ENCODE data around the gene IL22RA2.

IL22RA2 gene

GRCh38 chr6:137166247-137167098 is 7.0 kb downstream of the IL22RA2 start:
- H3K36me3 ChIP-seq (ENCODE audit: insufficient read depth, low read length), result no peaks in the 10 kb centered on the region
- no peaks in the 10 kb centered on the region for H3K4me1 ChIP-seq (ENCODE audit: insufficient read depth, low read length)
- peaks cover 8% of the 10 kb centered on the region; the same call in 1 of the 2 replicates for H3K9me3 ChIP-seq (ENCODE audit: control insufficient read depth, insufficient read depth, low read length)
- H3K9ac ChIP-seq (ENCODE audit: low read depth, low read length), result no peak overlapping the region

GRCh38 chr6:137165375-137166246 is 7.8 kb downstream of the IL22RA2 start:
- H3K9me3 ChIP-seq (ENCODE audit: control insufficient read depth, insufficient read depth, low read length), result peaks cover 8% of the 10 kb centered on the region; the same call in 1 of the 2 replicates
- H3K36me3 ChIP-seq (ENCODE audit: insufficient read depth, low read length), result no peaks in the 10 kb centered on the region
- no peaks in the 10 kb centered on the region for H3K4me1 ChIP-seq (ENCODE audit: insufficient read depth, low read length)
- H3K9ac ChIP-seq (ENCODE audit: low read depth, low read length), result no peak overlapping the region

GRCh38 chr6:137163732-137164318 is 9.6 kb downstream of the IL22RA2 start:
- peaks cover 8% of the 10 kb centered on the region; the same call in 1 of the 2 replicates for H3K9me3 ChIP-seq (ENCODE audit: control insufficient read depth, insufficient read depth, low read length)
- no peak overlapping the region for H3K9ac ChIP-seq (ENCODE audit: low read depth, low read length)

GRCh38 chr6:137162692-137163306 is 10.6 kb downstream of the IL22RA2 start:
- peaks cover 8% of the 10 kb centered on the region; the same call in 1 of the 2 replicates for H3K9me3 ChIP-seq (ENCODE audit: control insufficient read depth, insufficient read depth, low read length)
- no peak overlapping the region for H3K9ac ChIP-seq (ENCODE audit: low read depth, low read length)
- H3K4me1 ChIP-seq (ENCODE audit: insufficient read depth, low read length), result no peaks in the 10 kb centered on the region
- no peaks in the 10 kb centered on the region for H3K36me3 ChIP-seq (ENCODE audit: insufficient read depth, low read length)

More at GRCh38 chr6:137163732-137164318, 9.6 kb downstream of the IL22RA2 start:
- Histone ChIP-seq H3K36me3 (ENCODE audit: insufficient read depth, low read length) (no peaks in the 10 kb centered on the region), H3K4me1 (ENCODE audit: insufficient read depth, low read length) (no peaks in the 10 kb centered on the region)

- H3K9me3 ChIP-seq (ENCODE audit: control insufficient read depth, insufficient read depth, low read length), result peaks cover 8% of the 10 kb centered on the region; the same call in 1 of the 2 replicates
- no peaks in the 10 kb centered on the region for H3K4me1 ChIP-seq (ENCODE audit: insufficient read depth, low read length)
- no peak overlapping the region for H3K9ac ChIP-seq (ENCODE audit: low read depth, low read length)
- no peaks in the 10 kb centered on the region for H3K36me3 ChIP-seq (ENCODE audit: insufficient read depth, low read length)
These were observed 11.5 kb downstream of the IL22RA2 start for GRCh38 chr6:137161949-137162348.

- no peak overlapping the region for H3K9ac ChIP-seq (ENCODE audit: low read depth, low read length)
- H3K9me3 ChIP-seq (ENCODE audit: control insufficient read depth, insufficient read depth, low read length), result peaks cover 12% of the 10 kb centered on the region; the same call in 1 of the 2 replicates
- H3K4me1 ChIP-seq (ENCODE audit: insufficient read depth, low read length), result no peaks in the 10 kb centered on the region
- no peaks in the 10 kb centered on the region for H3K36me3 ChIP-seq (ENCODE audit: insufficient read depth, low read length)
These were observed 12.7 kb downstream of the IL22RA2 start for GRCh38 chr6:137160763-137161162.

GRCh38 chr6:137159912-137160311 is 13.5 kb downstream of the IL22RA2 start:
- H3K36me3 ChIP-seq (ENCODE audit: insufficient read depth, low read length), result no peaks in the 10 kb centered on the region
- peaks cover 10% of the 10 kb centered on the region; the same call in 1 of the 2 replicates for H3K9me3 ChIP-seq (ENCODE audit: control insufficient read depth, insufficient read depth, low read length)
- no peak overlapping the region for H3K9ac ChIP-seq (ENCODE audit: low read depth, low read length)
- H3K4me1 ChIP-seq (ENCODE audit: insufficient read depth, low read length), result no peaks in the 10 kb centered on the region

GRCh38 chr6:137157601-137158000 is 15.8 kb downstream of the IL22RA2 start:
- no peak overlapping the region for H3K9ac ChIP-seq (ENCODE audit: low read depth, low read length)
- no peaks in the 10 kb centered on the region for H3K4me1 ChIP-seq (ENCODE audit: insufficient read depth, low read length)
- H3K36me3 ChIP-seq (ENCODE audit: insufficient read depth, low read length), result no peaks in the 10 kb centered on the region
- peaks cover 3% of the 10 kb centered on the region; the same call in 1 of the 2 replicates for H3K9me3 ChIP-seq (ENCODE audit: control insufficient read depth, insufficient read depth, low read length)

- Histone ChIP-seq H3K9me3 (ENCODE audit: control insufficient read depth, insufficient read depth, low read length) (peaks cover 3% of the 10 kb centered on the region; the same call in 1 of the 2 replicates), H3K36me3 (ENCODE audit: insufficient read depth, low read length) (no peaks in the 10 kb centered on the region), H3K9ac (ENCODE audit: low read depth, low read length) (no peak overlapping the region), H3K4me1 (ENCODE audit: insufficient read depth, low read length) (no peaks in the 10 kb centered on the region)
These were observed 16.8 kb downstream of the IL22RA2 start for GRCh38 chr6:137156650-137157049.

- Histone ChIP-seq H3K36me3 (ENCODE audit: insufficient read depth, low read length) (no peaks in the 10 kb centered on the region), H3K9me3 (ENCODE audit: control insufficient read depth, insufficient read depth, low read length) (peaks cover 3% of the 10 kb centered on the region; the same call in 1 of the 2 replicates), H3K4me1 (ENCODE audit: insufficient read depth, low read length) (no peaks in the 10 kb centered on the region), H3K9ac (ENCODE audit: low read depth, low read length) (no peak overlapping the region)
These were observed 17.6 kb downstream of the IL22RA2 start for GRCh38 chr6:137155830-137156229.

GRCh38 chr6:137150072-137150471 is 23.4 kb downstream of the IL22RA2 start:
- Histone ChIP-seq H3K9ac (ENCODE audit: low read depth, low read length) (no peak overlapping the region), H3K9me3 (ENCODE audit: control insufficient read depth, insufficient read depth, low read length) (no peaks in the 10 kb centered on the region; the same call in 1 of the 2 replicates), H3K36me3 (ENCODE audit: insufficient read depth, low read length) (no peaks in the 10 kb centered on the region), H3K4me1 (ENCODE audit: insufficient read depth, low read length) (no peaks in the 10 kb centered on the region; the same call in 1 of the 2 replicates)

GRCh38 chr6:137149035-137149393 is 24.4 kb downstream of the IL22RA2 start:
- H3K9me3 ChIP-seq (ENCODE audit: control insufficient read depth, insufficient read depth, low read length), result no peaks in the 10 kb centered on the region; the same call in 1 of the 2 replicates
- H3K4me1 ChIP-seq (ENCODE audit: insufficient read depth, low read length), result no peaks in the 10 kb centered on the region; the same call in 1 of the 2 replicates
- H3K36me3 ChIP-seq (ENCODE audit: insufficient read depth, low read length), result no peaks in the 10 kb centered on the region
- H3K9ac ChIP-seq (ENCODE audit: low read depth, low read length), result no peak overlapping the region

- Histone ChIP-seq H3K36me3 (ENCODE audit: insufficient read depth, low read length) (no peaks in the 10 kb centered on the region), H3K4me1 (ENCODE audit: insufficient read depth, low read length) (no peaks in the 10 kb centered on the region; the same call in 1 of the 2 replicates)
These were observed 25.0 kb downstream of the IL22RA2 start for GRCh38 chr6:137148306-137149034.

More at GRCh38 chr6:137148306-137149034, 25.0 kb downstream of the IL22RA2 start:
- no peaks in the 10 kb centered on the region; the same call in 1 of the 2 replicates for H3K9me3 ChIP-seq (ENCODE audit: control insufficient read depth, insufficient read depth, low read length)
- no peak overlapping the region for H3K9ac ChIP-seq (ENCODE audit: low read depth, low read length)

All from ES-I3 (cell line).